Kidney (tissue), 14 donors: ENCODE measurements around the gene C1QTNF1. TPM values are rescaled to one million over a fixed set of nuclear protein-coding genes. Genes with fewer than 3 reads are reported as not detected.

Source experiments
- DNase-seq, 5 donors: peaks; one replicate each; pipeline ENCODE4 v3.0.0-alpha.2; 2013 to 2020
- FAIRE-seq: peaks from 2 replicates; lab custom pipeline; 2012; peaks lifted over from hg19 to GRCh38; lab: Jason Lieb, UNC
- H3K27ac ChIP-seq, 2 donors: one replicate each; pipeline ENCODE4 v1.7.0; 2013; ENCODE audit warnings: low read depth in 2 of 2, low read length in 2 of 2, inconsistent platforms in 1 of 2
- H3K27me3 ChIP-seq: one replicate; pipeline ENCODE4 v1.7.1; 2013; ENCODE audit warnings: low read length, inconsistent platforms; ENCODE audit not compliant: control insufficient read depth, insufficient read depth
- H3K36me3 ChIP-seq, 3 donors: one replicate each; pipeline versions ENCODE4 v1.7.0 to v1.7.1; 2013; ENCODE audit warnings: low read length in 3 of 3, control low read depth in 1 of 3, inconsistent platforms in 1 of 3; ENCODE audit not compliant: insufficient read depth in 3 of 3, control insufficient read depth in 2 of 3
- H3K4me1 ChIP-seq, 3 donors: one replicate each; pipeline versions ENCODE4 v1.7.0 to v1.7.1; 2013; ENCODE audit warnings: low read length in 3 of 3, inconsistent platforms in 1 of 3, low read depth in 1 of 3; ENCODE audit not compliant: control insufficient read depth in 2 of 3, insufficient read depth in 2 of 3
- H3K4me3 ChIP-seq, 3 donors: one replicate each; pipeline versions ENCODE4 v1.7.0 to v1.8.1; 2013; ENCODE audit warnings: low read length in 3 of 3, control low read depth in 1 of 3, inconsistent platforms in 1 of 3
- H3K9ac ChIP-seq, 3 donors: one replicate each; pipeline versions ENCODE4 v1.7.0 to v1.7.1; 2013; ENCODE audit warnings: low read length in 3 of 3, control low read depth in 1 of 3, inconsistent platforms in 1 of 3
- H3K9me3 ChIP-seq, 3 donors: one replicate each; pipeline versions ENCODE4 v1.7.0 to v1.7.1; 2013; ENCODE audit warnings: low read length in 3 of 3, control low read depth in 1 of 3, inconsistent platforms in 1 of 3; ENCODE audit not compliant: control insufficient read depth in 2 of 3, insufficient read depth in 1 of 3
- intact Hi-C: fragments of 100-400 bp; cut with DNase I; formaldehyde crosslinking; loops from one replicate; pipeline ENCODE4 v1.11.1; 2022
- polyA plus RNA-seq: library from polyadenylated mRNA; stranded (reverse); fragments of 350-450 nt; fragmentation: Illumina TruSeq; extraction: RNeasy Lipid Tissue Mini Kit (QIAGEN cat#74804); gene quantifications from one replicate; pipeline ENCODE4 v1.2.3, GENCODE V29; 2014; ENCODE audit warnings: low read depth, low replicate concordance; ENCODE audit not compliant: insufficient read depth
- total RNA-seq: library from RNA; stranded (reverse); fragmentation: NEBNext Ultra II Directional; extraction: Animal tissue kit (Norgen Biotek cat#: 25700); gene quantifications from one replicate; pipeline ENCODE4 v1.2.1, GENCODE V29; 2021
- TF ChIP-seq, protein P1 (sequence below): IDR thresholded peaks from 3 replicates; pipeline ENCODE4 v1.5.1; 2012; ENCODE audit warnings: mild to moderate bottlenecking, moderate library complexity, borderline replicate concordance; ENCODE audit not compliant: insufficient read depth; ENCODE audit errors: extremely low read depth
- donor health status: control.
- donor health status: control.
- donor health status: control.
- donor health status: control.
- donor health status: control.
- donor health status: DM: yes; HTN: yes; CAD: no.
- donor health status: Normal renal cell carcinoma (clear cell type).

The C1QTNF1 gene
- total and polyA plus RNA-seq, 2 donors from 2014 or later: 18.0 to 65.2 TPM

DNA sequence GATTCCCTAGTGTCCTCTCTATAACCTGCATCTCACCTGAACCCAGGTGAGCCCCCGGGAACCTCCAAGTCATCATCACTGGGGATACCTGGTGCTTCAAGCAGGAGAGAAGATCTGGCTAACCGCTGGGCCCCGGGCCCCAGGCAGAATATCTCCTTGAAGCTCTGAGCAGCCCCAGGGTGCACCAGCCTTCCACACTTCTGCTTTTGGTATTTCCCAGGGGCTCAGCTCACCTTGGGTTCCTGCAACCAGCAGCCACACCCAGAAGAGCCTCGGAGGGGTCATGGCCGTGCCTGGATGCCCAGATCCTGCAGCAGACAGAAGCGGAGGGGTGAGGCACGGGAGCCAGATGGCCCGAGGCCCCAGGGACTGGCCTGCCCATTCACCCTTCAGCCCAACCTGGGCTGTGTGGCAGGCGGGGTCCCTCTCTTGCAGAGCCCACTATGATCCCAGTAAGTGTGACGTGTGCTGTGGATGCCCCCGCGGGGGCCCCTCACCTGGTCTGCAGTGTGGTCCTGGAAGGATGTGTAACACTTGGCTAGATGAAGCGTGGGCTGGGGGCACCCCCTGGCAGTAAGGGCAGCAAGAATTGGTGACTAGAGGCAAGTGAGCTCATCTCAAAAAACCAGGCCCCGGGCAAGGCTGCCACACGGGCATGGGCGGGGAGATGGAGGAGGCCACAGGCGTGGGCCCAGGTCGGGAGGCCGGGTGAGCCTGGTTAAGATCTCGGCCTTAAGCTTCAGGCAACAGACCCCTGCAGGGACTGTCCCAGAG, 46.9 kb upstream of the C1QTNF1 start:
- intact Hi-C loops: no loop called here
- Histone ChIP-seq H3K9ac (peak overlapping the region in 1 of 3 donors; percentile 65), H3K4me1 (peaks cover 0 to 40% (median 18%) of the 10 kb centered on the region in 3 donors), H3K9me3 (no peaks in the 10 kb centered on the region), H3K4me3 (no peak overlapping the region), H3K27ac (no peak overlapping the region), H3K27me3 (no peaks in the 10 kb centered on the region), H3K36me3 (no peaks in the 10 kb centered on the region)
- TF ChIP-seq, protein P1, sequence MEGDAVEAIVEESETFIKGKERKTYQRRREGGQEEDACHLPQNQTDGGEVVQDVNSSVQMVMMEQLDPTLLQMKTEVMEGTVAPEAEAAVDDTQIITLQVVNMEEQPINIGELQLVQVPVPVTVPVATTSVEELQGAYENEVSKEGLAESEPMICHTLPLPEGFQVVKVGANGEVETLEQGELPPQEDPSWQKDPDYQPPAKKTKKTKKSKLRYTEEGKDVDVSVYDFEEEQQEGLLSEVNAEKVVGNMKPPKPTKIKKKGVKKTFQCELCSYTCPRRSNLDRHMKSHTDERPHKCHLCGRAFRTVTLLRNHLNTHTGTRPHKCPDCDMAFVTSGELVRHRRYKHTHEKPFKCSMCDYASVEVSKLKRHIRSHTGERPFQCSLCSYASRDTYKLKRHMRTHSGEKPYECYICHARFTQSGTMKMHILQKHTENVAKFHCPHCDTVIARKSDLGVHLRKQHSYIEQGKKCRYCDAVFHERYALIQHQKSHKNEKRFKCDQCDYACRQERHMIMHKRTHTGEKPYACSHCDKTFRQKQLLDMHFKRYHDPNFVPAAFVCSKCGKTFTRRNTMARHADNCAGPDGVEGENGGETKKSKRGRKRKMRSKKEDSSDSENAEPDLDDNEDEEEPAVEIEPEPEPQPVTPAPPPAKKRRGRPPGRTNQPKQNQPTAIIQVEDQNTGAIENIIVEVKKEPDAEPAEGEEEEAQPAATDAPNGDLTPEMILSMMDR: no peak
- FAIRE-seq: no peak
- DNase-seq: peak in 1 of 5 donors; percentile 65

DNA sequence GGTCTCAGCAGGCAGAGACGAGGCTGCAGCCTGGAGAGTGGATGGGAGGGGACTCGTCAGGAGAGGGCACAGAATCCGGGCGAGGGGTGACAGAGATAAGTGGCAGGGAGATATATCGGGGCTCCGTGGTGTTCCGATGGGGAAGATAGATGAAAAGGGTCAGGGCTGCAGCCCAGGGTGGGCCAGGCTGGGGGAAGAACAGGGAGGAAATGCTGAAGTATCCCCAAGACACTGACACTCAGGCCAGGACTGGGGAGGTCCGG, 46.4 kb upstream of the C1QTNF1 start:
- no peak for DNase-seq

DNA sequence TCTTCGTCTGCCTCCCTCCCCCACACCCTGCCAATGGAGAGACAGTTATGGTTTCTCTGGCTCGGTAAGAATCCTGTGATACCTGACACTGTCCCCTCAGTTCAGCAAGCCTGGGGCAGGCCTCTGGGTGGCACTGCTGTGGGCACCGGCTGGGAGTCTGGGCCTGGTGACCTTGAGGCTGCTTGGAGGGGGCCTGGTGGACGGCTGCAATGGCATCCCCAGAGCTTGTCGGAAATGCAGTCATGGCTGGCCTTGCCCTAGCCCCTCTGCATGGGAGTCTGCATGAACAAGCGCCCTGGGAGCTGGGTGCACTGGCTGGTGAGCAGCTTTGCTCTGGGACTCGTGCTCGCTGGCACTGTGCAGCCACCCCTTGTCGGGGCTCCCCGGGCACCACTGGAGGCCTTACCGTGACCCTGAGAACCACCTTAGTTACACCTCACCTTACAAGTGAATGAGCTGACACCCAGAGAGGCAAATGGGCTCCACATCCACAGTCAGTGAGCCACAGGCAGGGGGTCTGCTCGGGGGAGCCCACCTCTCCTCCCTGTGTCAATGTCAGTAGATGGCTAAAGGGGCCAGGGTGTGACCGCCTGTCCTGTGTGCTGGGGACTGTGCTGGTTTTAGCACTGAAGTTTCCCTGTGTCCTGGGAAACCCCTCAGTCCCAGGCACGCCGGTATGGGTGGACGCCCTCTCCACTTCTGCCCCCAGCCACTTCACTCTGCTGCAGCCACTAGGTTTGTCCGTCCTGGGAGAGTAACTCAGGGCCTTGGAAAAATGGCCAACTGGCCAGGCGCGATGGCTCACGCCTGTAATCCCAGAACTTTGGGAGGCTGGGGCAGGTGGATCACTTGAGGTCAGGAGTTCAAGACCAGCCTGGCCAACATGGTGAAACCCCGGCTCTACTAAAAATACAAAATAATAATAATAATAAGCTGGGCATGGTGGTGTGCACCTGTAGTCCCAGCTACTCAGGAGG, 45.7 kb upstream of the C1QTNF1 start:
- Histone ChIP-seq H3K9ac (peak overlapping the region in 1 of 3 donors; percentile 65), H3K27me3 (no peaks in the 10 kb centered on the region), H3K9me3 (no peaks in the 10 kb centered on the region), H3K4me1 (peaks cover 0 to 40% (median 18%) of the 10 kb centered on the region in 3 donors), H3K27ac (peak overlapping the region; percentile 10 to 43), H3K36me3 (no peaks in the 10 kb centered on the region), H3K4me3 (peak overlapping the region in 1 of 3 donors; percentile 39)
- DNase-seq (peak; percentile 64 to 76 (median 71)), FAIRE-seq (no peak)
- intact Hi-C loops: no loop called here
- TF ChIP-seq, protein P1: no peak

More for the DNA sequence above, 46.4 kb upstream of the C1QTNF1 start:
- Histone ChIP-seq H3K9ac (peak overlapping the region in 1 of 3 donors; percentile 65), H3K27ac (peak overlapping the region in 1 of 2 donors; percentile 43), H3K36me3 (no peaks in the 10 kb centered on the region), H3K4me3 (peak overlapping the region in 1 of 3 donors; percentile 39), H3K27me3 (no peaks in the 10 kb centered on the region), H3K4me1 (peaks cover 0 to 40% (median 18%) of the 10 kb centered on the region in 3 donors), H3K9me3 (no peaks in the 10 kb centered on the region)
- no peak for FAIRE-seq
- intact Hi-C loops: no loop called here
- TF ChIP-seq, protein P1: no peak
